ENCODE data around the gene ARID1B.

DNA sequence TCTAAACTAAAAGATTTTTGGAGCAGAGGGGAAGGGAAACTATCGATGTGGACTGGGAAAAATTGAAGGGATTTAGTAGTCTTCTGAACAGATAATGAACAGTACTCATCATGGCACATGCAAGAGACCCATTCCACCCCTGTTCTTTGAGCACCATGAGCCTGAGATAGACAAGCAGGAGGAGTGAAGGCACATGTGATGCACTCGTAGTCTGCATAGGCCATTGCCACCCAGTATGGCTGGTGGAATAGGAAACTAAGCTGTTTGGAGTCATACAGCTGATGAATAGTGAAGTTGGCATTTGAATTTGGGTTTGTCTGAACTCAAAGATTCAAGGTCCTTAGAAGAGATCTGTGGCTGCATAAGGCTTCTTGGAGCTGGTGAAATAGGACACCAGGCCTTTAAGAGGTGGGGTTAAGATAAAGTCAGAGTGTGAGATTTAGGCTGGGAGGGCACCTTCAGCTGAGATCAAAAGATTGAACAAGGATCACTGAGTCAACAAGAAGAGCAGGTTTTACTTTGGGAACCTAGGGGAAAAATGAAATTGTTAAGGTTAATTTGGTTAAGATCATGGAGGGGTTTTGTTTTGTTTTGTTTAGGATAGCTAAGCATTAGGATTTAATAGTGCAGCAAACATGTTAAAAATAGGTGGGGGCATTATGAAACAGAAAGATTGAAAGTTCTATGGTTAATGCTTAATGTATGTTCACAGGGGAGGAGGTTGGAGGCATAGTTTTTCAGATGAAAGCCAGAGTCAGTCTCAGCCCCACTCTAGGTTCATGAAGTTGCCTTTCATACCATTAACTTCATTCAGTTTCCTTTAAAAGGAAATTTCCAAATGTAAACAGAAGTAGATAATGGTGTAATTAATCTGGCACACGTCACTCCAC is 148.8 kb downstream of the ARID1B start:
- TF ChIP-seq USF1 (CRISPR knock-in tag; IDR thresholded peaks at IDR 0.05) (no peak), FOXP1 (CRISPR knock-in tag; IDR thresholded peaks at IDR 0.05; ENCODE audit: borderline replicate concordance) (no peak)
